SK-N-MC (cell line): ENCODE results near the gene CHST15.

ENCODE experiments used
- EZH2 ChIP-seq: fragments of 200-600 bp; sonication (generic); IDR thresholded peaks from one replicate; pipeline ENCODE4 v1.6.1; 2017; ENCODE audit warnings: antibody characterized with exemption
- FOXP2 ChIP-seq: optimal IDR thresholded peaks from 2 replicates; pipeline ENCODE3; 2011; ENCODE audit warnings: mild to moderate bottlenecking, moderate library complexity; ENCODE audit not compliant: insufficient read depth; ENCODE audit errors: extremely low read length, control extremely low read depth
- POLR2AphosphoS5 ChIP-seq: IDR thresholded peaks from 2 replicates; pipeline ENCODE4 v1.6.1; 2012; ENCODE audit warnings: mild to moderate bottlenecking, low read depth, low read length, borderline replicate concordance

- no peak for TF ChIP-seq POLR2AphosphoS5
- no peak for TF ChIP-seq EZH2
- no peak for TF ChIP-seq FOXP2
These were observed 11.8 kb downstream of the CHST15 start for GRCh38 chr10:124081547-124082140.
